SK-N-SH treated with all-trans-retinoic acid at 6 μM for 48 hours (cell line): ENCODE results near the gene SMIM5.

Experiments used
- PATZ1 ChIP-seq: fragments of 250-450 bp; sonication (Bioruptor Pico); IDR thresholded peaks from 2 replicates; pipeline ENCODE4 v1.8.0; 2020; ENCODE audit warnings: mild to moderate bottlenecking, moderate library complexity, borderline replicate concordance
- POU6F1 ChIP-seq: fragments of 250-450 bp; sonication (Bioruptor Pico); IDR thresholded peaks from 2 replicates; pipeline ENCODE4 v1.8.0; 2021; ENCODE audit warnings: low read depth, mild to moderate bottlenecking, moderate library complexity, borderline replicate concordance
- TCF4 ChIP-seq: fragments of 250-450 bp; sonication (Bioruptor Pico); IDR thresholded peaks from 2 replicates; pipeline ENCODE4 v1.8.0; 2021; ENCODE audit warnings: mild to moderate bottlenecking, moderate library complexity, borderline replicate concordance
- ZFP3 ChIP-seq: fragments of 250-450 bp; sonication (Bioruptor Pico); IDR thresholded peaks from 2 replicates; pipeline ENCODE4 v1.5.0; 2020; ENCODE audit warnings: mild to moderate bottlenecking, moderate library complexity
- ZNF70 ChIP-seq: fragments of 450-650 bp; formaldehyde crosslinking; IDR thresholded peaks from 2 replicates; pipeline ENCODE4 v1.5.0; 2020; ENCODE audit warnings: mild to moderate bottlenecking, moderate library complexity

- no peak for TF ChIP-seq ZFP3 (CRISPR knock-in tag)
- no peak for TF ChIP-seq ZNF70
- no peak for TF ChIP-seq PATZ1 (CRISPR knock-in tag)
- TF ChIP-seq POU6F1 (CRISPR knock-in tag), result no peak
- no peak for TF ChIP-seq TCF4
Observed at GRCh38 chr17:75591722-75592302, 41.4 kb upstream of the SMIM5 start.
